ENCODE results near the gene KIAA0825.

GRCh38 chr5:94445726-94446125, 172.7 kb downstream of the KIAA0825 start:
- TF ChIP-seq, protein P1, sequence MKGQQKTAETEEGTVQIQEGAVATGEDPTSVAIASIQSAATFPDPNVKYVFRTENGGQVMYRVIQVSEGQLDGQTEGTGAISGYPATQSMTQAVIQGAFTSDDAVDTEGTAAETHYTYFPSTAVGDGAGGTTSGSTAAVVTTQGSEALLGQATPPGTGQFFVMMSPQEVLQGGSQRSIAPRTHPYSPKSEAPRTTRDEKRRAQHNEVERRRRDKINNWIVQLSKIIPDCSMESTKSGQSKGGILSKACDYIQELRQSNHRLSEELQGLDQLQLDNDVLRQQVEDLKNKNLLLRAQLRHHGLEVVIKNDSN (IDR thresholded peaks at IDR 0.05; ENCODE audit: borderline replicate concordance, low read depth): no peak
- TF ChIP-seq, protein P2, sequence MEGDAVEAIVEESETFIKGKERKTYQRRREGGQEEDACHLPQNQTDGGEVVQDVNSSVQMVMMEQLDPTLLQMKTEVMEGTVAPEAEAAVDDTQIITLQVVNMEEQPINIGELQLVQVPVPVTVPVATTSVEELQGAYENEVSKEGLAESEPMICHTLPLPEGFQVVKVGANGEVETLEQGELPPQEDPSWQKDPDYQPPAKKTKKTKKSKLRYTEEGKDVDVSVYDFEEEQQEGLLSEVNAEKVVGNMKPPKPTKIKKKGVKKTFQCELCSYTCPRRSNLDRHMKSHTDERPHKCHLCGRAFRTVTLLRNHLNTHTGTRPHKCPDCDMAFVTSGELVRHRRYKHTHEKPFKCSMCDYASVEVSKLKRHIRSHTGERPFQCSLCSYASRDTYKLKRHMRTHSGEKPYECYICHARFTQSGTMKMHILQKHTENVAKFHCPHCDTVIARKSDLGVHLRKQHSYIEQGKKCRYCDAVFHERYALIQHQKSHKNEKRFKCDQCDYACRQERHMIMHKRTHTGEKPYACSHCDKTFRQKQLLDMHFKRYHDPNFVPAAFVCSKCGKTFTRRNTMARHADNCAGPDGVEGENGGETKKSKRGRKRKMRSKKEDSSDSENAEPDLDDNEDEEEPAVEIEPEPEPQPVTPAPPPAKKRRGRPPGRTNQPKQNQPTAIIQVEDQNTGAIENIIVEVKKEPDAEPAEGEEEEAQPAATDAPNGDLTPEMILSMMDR (IDR thresholded peaks at IDR 0.05): no peak
- TF ChIP-seq, protein P3, sequence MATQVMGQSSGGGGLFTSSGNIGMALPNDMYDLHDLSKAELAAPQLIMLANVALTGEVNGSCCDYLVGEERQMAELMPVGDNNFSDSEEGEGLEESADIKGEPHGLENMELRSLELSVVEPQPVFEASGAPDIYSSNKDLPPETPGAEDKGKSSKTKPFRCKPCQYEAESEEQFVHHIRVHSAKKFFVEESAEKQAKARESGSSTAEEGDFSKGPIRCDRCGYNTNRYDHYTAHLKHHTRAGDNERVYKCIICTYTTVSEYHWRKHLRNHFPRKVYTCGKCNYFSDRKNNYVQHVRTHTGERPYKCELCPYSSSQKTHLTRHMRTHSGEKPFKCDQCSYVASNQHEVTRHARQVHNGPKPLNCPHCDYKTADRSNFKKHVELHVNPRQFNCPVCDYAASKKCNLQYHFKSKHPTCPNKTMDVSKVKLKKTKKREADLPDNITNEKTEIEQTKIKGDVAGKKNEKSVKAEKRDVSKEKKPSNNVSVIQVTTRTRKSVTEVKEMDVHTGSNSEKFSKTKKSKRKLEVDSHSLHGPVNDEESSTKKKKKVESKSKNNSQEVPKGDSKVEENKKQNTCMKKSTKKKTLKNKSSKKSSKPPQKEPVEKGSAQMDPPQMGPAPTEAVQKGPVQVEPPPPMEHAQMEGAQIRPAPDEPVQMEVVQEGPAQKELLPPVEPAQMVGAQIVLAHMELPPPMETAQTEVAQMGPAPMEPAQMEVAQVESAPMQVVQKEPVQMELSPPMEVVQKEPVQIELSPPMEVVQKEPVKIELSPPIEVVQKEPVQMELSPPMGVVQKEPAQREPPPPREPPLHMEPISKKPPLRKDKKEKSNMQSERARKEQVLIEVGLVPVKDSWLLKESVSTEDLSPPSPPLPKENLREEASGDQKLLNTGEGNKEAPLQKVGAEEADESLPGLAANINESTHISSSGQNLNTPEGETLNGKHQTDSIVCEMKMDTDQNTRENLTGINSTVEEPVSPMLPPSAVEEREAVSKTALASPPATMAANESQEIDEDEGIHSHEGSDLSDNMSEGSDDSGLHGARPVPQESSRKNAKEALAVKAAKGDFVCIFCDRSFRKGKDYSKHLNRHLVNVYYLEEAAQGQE (IDR thresholded peaks at IDR 0.05; ENCODE audit: low read depth, low read length): no peak
- TF ChIP-seq RFX5 (IDR thresholded peaks at IDR 0.05; ENCODE audit: low read length) (no peak), SMC3 (IDR thresholded peaks at IDR 0.05; ENCODE audit: low read depth, low read length) (no peak), NFIC (IDR thresholded peaks at IDR 0.05; ENCODE audit: borderline replicate concordance) (no peak), YY1 (IDR thresholded peaks at IDR 0.05; ENCODE audit: low read depth) (no peak), JUND (IDR thresholded peaks at IDR 0.05) (no peak), TAF1 (IDR thresholded peaks at IDR 0.05; ENCODE audit: borderline replicate concordance, low read depth, low read length) (no peak), TEAD4 (IDR thresholded peaks at IDR 0.05; ENCODE audit: borderline replicate concordance, insufficient read depth) (no peak)
